ENCODE measurements around the gene DGKH. TPM values are rescaled to one million over a fixed set of nuclear protein-coding genes. Genes with fewer than 3 reads are reported as not detected.

DGKH gene
- total and polyA plus RNA-seq, 2 donors from 2014 or later: 1.7 to 28.8 TPM

DNA sequence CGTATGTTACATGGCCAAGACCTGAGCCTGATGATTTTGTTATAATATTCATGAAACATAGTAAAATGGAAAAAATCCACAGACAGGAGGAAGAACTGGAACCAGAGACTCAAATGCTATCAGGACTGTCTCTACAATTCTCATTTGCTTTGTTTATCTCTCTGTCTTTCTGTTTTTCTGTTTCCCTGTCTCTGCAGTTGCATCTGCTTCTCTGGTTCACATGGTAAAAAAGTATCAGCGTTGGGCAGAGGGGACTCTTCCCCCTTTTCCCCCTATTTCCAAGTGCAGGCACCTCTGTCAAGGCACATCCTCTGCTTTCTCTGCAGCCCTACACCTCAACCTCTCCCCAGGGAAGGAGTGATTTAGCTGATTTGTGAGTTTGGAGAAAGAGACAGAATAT is 46.4 kb upstream of the DGKH start:
- no peaks in the 10 kb centered on the region for H3K36me3 ChIP-seq (ENCODE audit: control insufficient read depth in 2 of 3, insufficient read depth in 3 of 3, low read length in 3 of 3)
- H3K27me3 ChIP-seq (ENCODE audit: control insufficient read depth, insufficient read depth, low read length): no peaks in the 10 kb centered on the region
- no peak overlapping the region for H3K4me3 ChIP-seq (ENCODE audit: low read length in 3 of 3)
- H3K9ac ChIP-seq (ENCODE audit: low read length in 3 of 3): no peak overlapping the region
- H3K9me3 ChIP-seq (ENCODE audit: control insufficient read depth in 2 of 3, insufficient read depth in 1 of 3, low read length in 3 of 3): no peaks in the 10 kb centered on the region
- no peak overlapping the region for H3K27ac ChIP-seq (ENCODE audit: low read depth in 2 of 2, low read length in 2 of 2)
- TF ChIP-seq, protein P1, sequence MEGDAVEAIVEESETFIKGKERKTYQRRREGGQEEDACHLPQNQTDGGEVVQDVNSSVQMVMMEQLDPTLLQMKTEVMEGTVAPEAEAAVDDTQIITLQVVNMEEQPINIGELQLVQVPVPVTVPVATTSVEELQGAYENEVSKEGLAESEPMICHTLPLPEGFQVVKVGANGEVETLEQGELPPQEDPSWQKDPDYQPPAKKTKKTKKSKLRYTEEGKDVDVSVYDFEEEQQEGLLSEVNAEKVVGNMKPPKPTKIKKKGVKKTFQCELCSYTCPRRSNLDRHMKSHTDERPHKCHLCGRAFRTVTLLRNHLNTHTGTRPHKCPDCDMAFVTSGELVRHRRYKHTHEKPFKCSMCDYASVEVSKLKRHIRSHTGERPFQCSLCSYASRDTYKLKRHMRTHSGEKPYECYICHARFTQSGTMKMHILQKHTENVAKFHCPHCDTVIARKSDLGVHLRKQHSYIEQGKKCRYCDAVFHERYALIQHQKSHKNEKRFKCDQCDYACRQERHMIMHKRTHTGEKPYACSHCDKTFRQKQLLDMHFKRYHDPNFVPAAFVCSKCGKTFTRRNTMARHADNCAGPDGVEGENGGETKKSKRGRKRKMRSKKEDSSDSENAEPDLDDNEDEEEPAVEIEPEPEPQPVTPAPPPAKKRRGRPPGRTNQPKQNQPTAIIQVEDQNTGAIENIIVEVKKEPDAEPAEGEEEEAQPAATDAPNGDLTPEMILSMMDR (IDR thresholded peaks at IDR 0.05; ENCODE audit: borderline replicate concordance, extremely low read depth, insufficient read depth): no peak
- FAIRE-seq (no peak), DNase-seq (no peak)
- H3K4me1 ChIP-seq (ENCODE audit: control insufficient read depth in 2 of 3, insufficient read depth in 2 of 3, low read depth in 1 of 3, low read length in 3 of 3): no peaks in the 10 kb centered on the region
- intact Hi-C loops (cut with DNase I): no loop called here

DNA sequence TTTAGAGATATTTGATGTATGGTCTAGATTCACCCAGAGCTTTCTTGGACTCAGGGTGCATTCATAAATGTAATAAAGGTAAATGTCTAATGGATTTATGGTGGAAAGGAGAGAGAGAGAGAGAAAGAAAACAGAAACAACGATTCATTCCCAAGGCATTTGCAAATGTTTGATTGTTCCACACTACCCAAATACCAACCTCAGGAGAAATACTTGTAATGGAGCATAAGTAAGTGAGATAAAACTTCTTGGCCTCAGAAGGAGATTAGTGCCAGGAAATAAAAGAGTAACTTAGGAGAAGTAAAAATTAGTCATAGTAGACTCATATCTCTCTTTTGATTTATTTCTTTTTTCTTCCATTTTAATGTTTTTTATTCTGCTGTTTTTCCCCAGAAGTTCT is 40.6 kb upstream of the DGKH start:
- no peak overlapping the region for H3K9ac ChIP-seq (ENCODE audit: low read length in 3 of 3)
- H3K27me3 ChIP-seq (ENCODE audit: control insufficient read depth, insufficient read depth, low read length): no peaks in the 10 kb centered on the region
- intact Hi-C loops (cut with DNase I): no loop called here
- no peak overlapping the region for H3K27ac ChIP-seq (ENCODE audit: low read depth in 2 of 2, low read length in 2 of 2)
- peaks cover 0 to 4% (median 0%) of the 10 kb centered on the region in 3 donors for H3K4me1 ChIP-seq (ENCODE audit: control insufficient read depth in 2 of 3, insufficient read depth in 2 of 3, low read depth in 1 of 3, low read length in 3 of 3)
- H3K9me3 ChIP-seq (ENCODE audit: control insufficient read depth in 2 of 3, insufficient read depth in 1 of 3, low read length in 3 of 3): no peaks in the 10 kb centered on the region
- TF ChIP-seq, protein P1 (IDR thresholded peaks at IDR 0.05; ENCODE audit: borderline replicate concordance, extremely low read depth, insufficient read depth): no peak
- FAIRE-seq: no peak
- DNase-seq: no peak
- H3K4me3 ChIP-seq (ENCODE audit: low read length in 3 of 3): no peak overlapping the region
- no peaks in the 10 kb centered on the region for H3K36me3 ChIP-seq (ENCODE audit: control insufficient read depth in 2 of 3, insufficient read depth in 3 of 3, low read length in 3 of 3)

DNA sequence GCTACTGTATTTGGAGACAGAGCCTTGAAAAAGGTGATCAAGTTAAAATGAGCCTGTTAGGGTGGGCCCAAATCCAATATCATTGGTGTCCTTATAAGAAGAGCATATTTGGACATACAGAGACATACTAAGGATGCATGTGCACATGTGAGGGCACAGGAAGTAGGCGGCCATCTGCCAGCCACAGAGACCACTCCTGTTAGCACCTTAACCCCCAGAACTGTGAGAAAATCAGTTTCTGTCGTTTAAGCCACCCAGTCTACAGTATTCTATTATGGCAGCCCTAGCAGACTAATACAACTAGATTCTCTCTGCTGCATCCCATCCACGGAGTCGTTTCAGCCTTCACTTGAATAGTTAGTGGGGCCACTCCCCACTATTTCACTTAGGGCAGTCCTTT is 39.4 kb upstream of the DGKH start:
- TF ChIP-seq, protein P1 (IDR thresholded peaks at IDR 0.05; ENCODE audit: borderline replicate concordance, extremely low read depth, insufficient read depth): no peak
- no peaks in the 10 kb centered on the region for H3K9me3 ChIP-seq (ENCODE audit: control insufficient read depth in 2 of 3, insufficient read depth in 1 of 3, low read length in 3 of 3)
- H3K4me1 ChIP-seq (ENCODE audit: control insufficient read depth in 2 of 3, insufficient read depth in 2 of 3, low read depth in 1 of 3, low read length in 3 of 3): peaks cover 0 to 4% (median 0%) of the 10 kb centered on the region in 3 donors
- no peak overlapping the region for H3K4me3 ChIP-seq (ENCODE audit: low read length in 3 of 3)
- no peak overlapping the region for H3K9ac ChIP-seq (ENCODE audit: low read length in 3 of 3)
- intact Hi-C loops (cut with DNase I): no loop called here
- DNase-seq (no peak), FAIRE-seq (no peak)
- no peak overlapping the region for H3K27ac ChIP-seq (ENCODE audit: low read depth in 2 of 2, low read length in 2 of 2)
- H3K36me3 ChIP-seq (ENCODE audit: control insufficient read depth in 2 of 3, insufficient read depth in 3 of 3, low read length in 3 of 3): no peaks in the 10 kb centered on the region
- H3K27me3 ChIP-seq (ENCODE audit: control insufficient read depth, insufficient read depth, low read length): no peaks in the 10 kb centered on the region
